ENCODE results near the gene OSTC. TPM values are rescaled to one million over a fixed set of nuclear protein-coding genes. Genes with fewer than 3 reads are reported as not detected.

The OSTC gene
- total RNA-seq, result 10 to 100 TPM; 48.8 to 69.7 TPM

DNA sequence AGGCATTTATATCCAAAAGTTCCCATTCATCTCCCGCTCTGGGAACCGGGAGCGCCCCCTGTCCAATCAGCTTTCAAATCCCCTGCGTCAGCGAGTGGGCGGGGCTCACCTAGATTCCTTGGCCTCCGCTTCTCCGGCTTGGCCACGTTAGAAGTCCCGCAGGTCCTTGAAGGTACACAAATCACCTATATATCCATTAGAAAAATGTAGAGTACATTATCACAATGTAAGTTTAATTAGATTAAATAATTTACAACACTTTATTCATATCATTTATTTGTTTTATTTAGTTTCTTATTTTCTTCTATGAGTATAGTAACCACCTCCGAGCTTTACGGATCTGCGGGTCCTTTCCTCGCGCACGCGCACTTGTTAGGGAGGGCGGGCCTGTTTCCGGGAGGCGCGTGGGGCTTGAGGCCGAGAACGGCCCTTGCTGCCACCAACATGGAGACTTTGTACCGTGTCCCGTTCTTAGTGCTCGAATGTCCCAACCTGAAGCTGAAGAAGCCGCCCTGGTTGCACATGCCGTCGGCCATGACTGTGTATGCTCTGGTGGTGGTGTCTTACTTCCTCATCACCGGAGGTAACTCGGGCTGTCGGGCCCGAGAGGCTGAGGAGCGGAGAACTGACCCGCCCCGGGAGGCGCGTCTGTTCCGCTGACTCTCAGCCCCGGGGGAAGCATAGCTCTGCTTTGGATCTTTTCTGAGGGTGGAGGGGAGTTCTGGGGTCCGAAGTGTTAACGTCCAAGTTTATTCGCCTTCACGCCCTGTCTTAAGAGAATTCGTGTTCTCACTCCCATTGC, at the start of gene OSTC:
OSTC (plus strand) TSS at position 388 of the 802 bp plus-strand sequence; CDS start at position 445, 57 bp downstream.
- Mint-ChIP-seq H3K4me1 (peaks cover 21% of the 10 kb centered on the region), H3K9me3 (no peaks in the 10 kb centered on the region), H3K4me3 (peak within 1 kb of the TSS; percentile 97), H3K27me3 (no peaks in the 10 kb centered on the region), H3K36me3 (ENCODE audit: low read depth) (peaks cover 30% of the 10 kb centered on the region), H3K27ac (peak within 1 kb of the TSS; percentile 98)
- ATAC-seq (replicated peaks), result peak; percentile 93

DNA sequence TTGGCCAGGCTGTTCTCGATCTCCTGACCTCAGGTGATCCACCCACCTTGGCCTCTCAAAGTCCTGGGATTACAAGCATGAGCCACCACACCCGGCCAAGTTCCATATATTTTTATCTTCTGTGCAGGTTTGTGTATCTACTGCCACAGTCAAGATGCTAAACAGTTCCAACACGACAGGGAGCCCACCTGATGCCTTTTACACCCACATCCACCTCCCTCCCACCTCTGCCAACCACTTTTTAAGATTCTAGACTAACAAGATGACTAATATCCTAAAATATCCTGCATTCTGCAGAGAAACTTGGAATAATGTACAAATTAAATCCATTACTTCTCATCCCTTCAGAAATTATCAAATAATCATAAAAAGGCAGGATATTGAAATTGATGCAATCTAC, 49.3 kb upstream of the OSTC start:
- Mint-ChIP-seq H3K9me3 (peaks cover 3% of the 10 kb centered on the region), H3K36me3 (ENCODE audit: low read depth) (peaks cover 5% of the 10 kb centered on the region), H3K27ac (peak overlapping the region; percentile 86), H3K4me1 (peaks cover 14% of the 10 kb centered on the region), H3K27me3 (no peaks in the 10 kb centered on the region), H3K4me3 (peak overlapping the region; percentile 39)
- no peak for ATAC-seq (replicated peaks)

- Mint-ChIP-seq H3K4me3 (peak overlapping the region; percentile 39), H3K27ac (peak overlapping the region; percentile 86), H3K9me3 (peaks cover 2% of the 10 kb centered on the region), H3K4me1 (peaks cover 11% of the 10 kb centered on the region), H3K27me3 (no peaks in the 10 kb centered on the region), H3K36me3 (ENCODE audit: low read depth) (peaks cover 3% of the 10 kb centered on the region)
- ATAC-seq (replicated peaks), result peak; percentile 68
Observed at GRCh38 chr4:108601532-108601931, 48.9 kb upstream of the OSTC start.

DNA sequence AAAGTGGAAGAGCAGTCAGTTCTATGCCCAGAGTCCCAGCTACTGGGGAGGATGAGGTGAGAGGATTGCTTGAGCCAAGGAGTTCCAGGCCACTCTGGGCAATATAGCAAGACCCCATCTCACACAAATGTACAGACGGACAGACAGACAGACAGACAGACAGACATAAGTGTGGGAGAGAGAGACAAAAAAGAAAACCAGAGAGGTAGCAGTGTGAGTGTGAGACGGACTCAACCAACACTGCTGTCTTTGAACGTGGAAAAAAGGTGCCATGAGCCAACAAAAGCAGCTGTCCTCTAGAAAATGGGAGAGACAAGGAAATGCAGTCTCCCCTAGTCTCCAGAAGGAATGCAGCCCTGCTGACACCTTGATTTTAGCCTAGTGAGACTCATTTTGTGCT, 48.2 kb upstream of the OSTC start:
- ATAC-seq (replicated peaks), result no peak
- Mint-ChIP-seq H3K27ac (peak overlapping the region; percentile 86), H3K9me3 (no peaks in the 10 kb centered on the region), H3K4me1 (peaks cover 9% of the 10 kb centered on the region), H3K36me3 (ENCODE audit: low read depth) (no peaks in the 10 kb centered on the region), H3K27me3 (no peaks in the 10 kb centered on the region), H3K4me3 (peak overlapping the region; percentile 39)

GRCh38 chr4:108607079-108607815, 43.2 kb upstream of the OSTC start:
- Mint-ChIP-seq H3K4me3 (no peak overlapping the region), H3K27me3 (no peaks in the 10 kb centered on the region), H3K36me3 (ENCODE audit: low read depth) (peaks cover 5% of the 10 kb centered on the region)

GRCh38 chr4:108611365-108611764, 39.0 kb upstream of the OSTC start:
- H3K27ac Mint-ChIP-seq, result no peak overlapping the region

More at GRCh38 chr4:108607079-108607815, 43.2 kb upstream of the OSTC start:
- Mint-ChIP-seq H3K4me1 (peaks cover under 1% of the 10 kb centered on the region), H3K27ac (no peak overlapping the region), H3K9me3 (no peaks in the 10 kb centered on the region)
- no peak for ATAC-seq (replicated peaks)

GRCh38 chr4:108612365-108612764, 38.0 kb upstream of the OSTC start:
- H3K27ac Mint-ChIP-seq, result no peak overlapping the region
- H3K27me3 Mint-ChIP-seq, result no peaks in the 10 kb centered on the region
- no peaks in the 10 kb centered on the region for H3K9me3 Mint-ChIP-seq
- peaks cover 30% of the 10 kb centered on the region for H3K36me3 Mint-ChIP-seq (ENCODE audit: low read depth)
- H3K4me3 Mint-ChIP-seq, result no peak overlapping the region
- H3K4me1 Mint-ChIP-seq, result no peaks in the 10 kb centered on the region
- no peak for ATAC-seq (replicated peaks)

More at GRCh38 chr4:108611365-108611764, 39.0 kb upstream of the OSTC start:
- Mint-ChIP-seq H3K36me3 (ENCODE audit: low read depth) (peaks cover 24% of the 10 kb centered on the region), H3K9me3 (no peaks in the 10 kb centered on the region), H3K27me3 (no peaks in the 10 kb centered on the region), H3K4me3 (no peak overlapping the region), H3K4me1 (no peaks in the 10 kb centered on the region)
- ATAC-seq (replicated peaks), result no peak

DNA sequence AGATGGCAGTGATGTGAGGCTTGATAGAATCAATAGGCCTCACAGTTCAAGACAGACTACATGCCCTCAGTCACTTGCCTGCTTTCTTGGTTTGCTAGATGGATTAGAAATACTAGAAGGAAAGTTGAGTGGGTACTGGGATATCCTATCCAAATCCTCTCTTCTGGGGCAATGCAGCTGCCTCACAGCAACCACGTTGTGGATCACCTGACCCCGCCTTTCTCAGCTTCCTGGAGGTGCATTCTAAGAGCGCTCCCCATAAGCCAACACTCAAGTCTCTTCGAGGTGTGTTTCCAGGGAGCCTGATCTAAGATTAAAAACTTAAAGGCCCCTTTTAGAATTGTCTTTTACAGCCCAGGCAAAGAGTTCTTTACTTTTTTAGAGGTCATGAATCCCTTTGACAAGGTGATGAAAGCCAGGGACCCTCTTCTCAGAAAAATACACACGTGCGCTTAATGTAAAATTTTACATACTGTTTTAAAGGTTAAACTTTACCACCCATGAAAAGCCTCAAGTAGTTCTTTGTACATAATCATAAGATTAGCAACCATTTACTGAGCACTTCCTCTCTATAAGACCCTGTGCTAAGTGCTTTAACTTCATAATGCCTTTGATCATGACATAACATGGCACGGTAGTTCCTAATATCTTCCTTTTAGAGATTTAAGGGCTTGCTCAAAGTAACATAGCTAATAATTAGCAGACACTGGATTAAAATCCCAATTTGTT, 30.9 kb upstream of the OSTC start:
- peak; percentile 29 for ATAC-seq (replicated peaks)
- no peaks in the 10 kb centered on the region for H3K27me3 Mint-ChIP-seq
- H3K36me3 Mint-ChIP-seq (ENCODE audit: low read depth), result peaks cover 68% of the 10 kb centered on the region
- peak overlapping the region; percentile 99 for H3K4me3 Mint-ChIP-seq
- peaks cover 26% of the 10 kb centered on the region for H3K4me1 Mint-ChIP-seq
- no peaks in the 10 kb centered on the region for H3K9me3 Mint-ChIP-seq
- peak overlapping the region; percentile 99 for H3K27ac Mint-ChIP-seq

DNA sequence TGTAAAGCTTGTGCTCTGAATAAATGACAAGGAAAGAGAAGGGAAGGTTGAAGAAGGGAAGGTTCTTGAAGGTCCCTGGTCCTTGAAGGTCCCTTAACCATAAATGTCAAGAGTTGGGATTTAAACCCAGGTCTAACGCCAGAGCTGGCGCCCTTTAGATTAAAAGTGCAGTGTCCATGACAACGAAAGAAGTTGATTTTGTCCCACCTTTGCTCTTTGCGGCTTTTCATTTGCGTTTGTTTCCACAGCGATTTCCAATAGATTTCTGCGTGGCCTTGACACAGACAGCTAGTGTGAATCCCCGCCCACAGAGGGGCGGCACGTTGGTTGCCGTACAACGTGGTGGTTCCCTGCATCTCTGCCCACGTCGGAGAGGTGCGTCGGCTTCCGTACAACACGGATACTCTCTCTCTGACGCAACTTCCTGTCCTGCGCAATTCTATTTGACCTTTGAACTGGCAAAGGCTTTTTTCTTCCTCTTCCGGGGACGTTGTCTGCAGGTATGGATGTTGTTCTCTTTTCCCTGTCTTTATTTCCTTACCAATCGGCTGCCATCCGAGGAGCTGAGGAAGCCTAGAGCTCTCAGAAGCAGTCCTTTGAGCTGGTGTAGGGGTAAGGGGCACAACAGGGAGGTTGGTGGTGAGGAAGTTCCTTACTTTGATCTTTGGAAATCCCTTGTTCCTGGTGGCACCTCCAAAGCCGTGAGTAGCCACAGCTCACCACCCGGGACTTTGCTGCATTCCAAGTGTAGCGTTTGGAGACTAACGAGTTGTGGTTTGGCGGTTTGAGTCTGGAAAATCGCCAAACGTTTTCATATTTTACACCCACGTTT, 30.1 kb upstream of the OSTC start, which contains the start of gene RPL34:
RPL34 (plus strand) TSS at position 476 of the 832 bp plus-strand sequence. CDS start 1,384 bp downstream, outside the sequence.
- peak; percentile 97 for ATAC-seq (replicated peaks)
- peaks cover 26% of the 10 kb centered on the region for H3K4me1 Mint-ChIP-seq

GRCh38 chr4:108620933-108621905, 29.2 kb upstream of the OSTC start:
- ATAC-seq (replicated peaks), result no peak

More for the DNA sequence above, 30.1 kb upstream of the OSTC start, which contains the start of gene RPL34:
- H3K27ac Mint-ChIP-seq, result peak within 1 kb of the TSS; percentile 99
- H3K9me3 Mint-ChIP-seq, result no peaks in the 10 kb centered on the region
- peaks cover 71% of the 10 kb centered on the region for H3K36me3 Mint-ChIP-seq (ENCODE audit: low read depth)
- H3K27me3 Mint-ChIP-seq, result no peaks in the 10 kb centered on the region
- H3K4me3 Mint-ChIP-seq, result peak within 1 kb of the TSS; percentile 99

DNA sequence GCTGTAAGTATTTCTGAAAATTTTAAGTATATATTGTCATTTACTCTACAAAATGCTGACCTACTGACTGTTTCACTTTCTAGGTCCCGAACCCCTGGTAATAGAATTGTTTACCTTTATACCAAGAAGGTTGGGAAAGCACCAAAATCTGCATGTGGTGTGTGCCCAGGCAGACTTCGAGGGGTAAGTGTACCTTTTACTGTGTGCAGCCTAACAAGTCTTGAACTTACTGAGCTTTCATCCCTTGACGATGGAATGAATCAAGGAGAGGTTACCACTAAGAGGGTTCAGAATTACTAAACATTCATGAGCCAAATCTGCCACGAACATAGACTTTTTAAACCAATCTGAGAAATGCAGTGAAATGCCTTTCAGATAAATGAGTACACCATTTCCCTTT, 28.4 kb upstream of the OSTC start:
- ATAC-seq (replicated peaks), result peak; percentile 47
- H3K36me3 Mint-ChIP-seq (ENCODE audit: low read depth), result peaks cover 71% of the 10 kb centered on the region
- no peaks in the 10 kb centered on the region for H3K27me3 Mint-ChIP-seq
- H3K4me1 Mint-ChIP-seq, result peaks cover 26% of the 10 kb centered on the region
- H3K9me3 Mint-ChIP-seq, result no peaks in the 10 kb centered on the region
- H3K27ac Mint-ChIP-seq, result peak overlapping the region; percentile 99
- peak overlapping the region; percentile 99 for H3K4me3 Mint-ChIP-seq

More at GRCh38 chr4:108620933-108621905, 29.2 kb upstream of the OSTC start:
- peak overlapping the region; percentile 99 for H3K4me3 Mint-ChIP-seq
- H3K4me1 Mint-ChIP-seq, result peaks cover 26% of the 10 kb centered on the region
- peak overlapping the region; percentile 99 for H3K27ac Mint-ChIP-seq
- H3K36me3 Mint-ChIP-seq (ENCODE audit: low read depth), result peaks cover 71% of the 10 kb centered on the region
- no peaks in the 10 kb centered on the region for H3K27me3 Mint-ChIP-seq
- no peaks in the 10 kb centered on the region for H3K9me3 Mint-ChIP-seq

GRCh38 chr4:108622828-108623227, 27.6 kb upstream of the OSTC start:
- ATAC-seq (replicated peaks), result no peak
- peak overlapping the region; percentile 99 for H3K27ac Mint-ChIP-seq
- H3K4me1 Mint-ChIP-seq, result peaks cover 26% of the 10 kb centered on the region
- no peaks in the 10 kb centered on the region for H3K27me3 Mint-ChIP-seq
- no peaks in the 10 kb centered on the region for H3K9me3 Mint-ChIP-seq
- peak overlapping the region; percentile 99 for H3K4me3 Mint-ChIP-seq
- peaks cover 79% of the 10 kb centered on the region for H3K36me3 Mint-ChIP-seq (ENCODE audit: low read depth)

All from activated T-helper 17 cell treated with anti-CD3 and anti-CD28 coated beads, Interleukin-2, amount 50 U/mL, for 72 hours (primary cell).